Left ventricle myocardium inferior (tissue), 1 donor: Measurements from ENCODE around the gene L3MBTL4. TPM values are rescaled to one million over a fixed set of nuclear protein-coding genes. Genes with fewer than 3 reads are reported as not detected.

Experiments used
- DNase-seq: peaks from one replicate; pipeline ENCODE4 v3.0.0-alpha.2; 2020
- H3K27ac ChIP-seq: fragments of 200-600 bp; replicated peaks from 2 replicates; pipeline ENCODE4 v1.8.0; 2021
- H3K27me3 ChIP-seq: fragments of 200-600 bp; 2 replicates; pipeline ENCODE4 v1.8.0; 2021; ENCODE audit warnings: low read depth
- H3K36me3 ChIP-seq: fragments of 200-600 bp; 2 replicates; pipeline ENCODE4 v1.8.0; 2021
- H3K4me1 ChIP-seq: fragments of 200-600 bp; 2 replicates; pipeline ENCODE4 v1.8.0; 2021
- H3K4me3 ChIP-seq: fragments of 200-600 bp; 2 replicates; pipeline ENCODE4 v1.8.0; 2021; ENCODE audit warnings: mild to moderate bottlenecking, moderate library complexity
- H3K9me3 ChIP-seq: fragments of 200-600 bp; replicated peaks from 2 replicates; pipeline ENCODE4 v1.8.0; 2021
- CTCF ChIP-seq: fragments of 200-600 bp; IDR thresholded peaks from 2 replicates; pipeline ENCODE4 v1.8.0; 2021; ENCODE audit warnings: antibody characterized with exemption, mild to moderate bottlenecking, borderline replicate concordance
- intact Hi-C: fragments of 100-400 bp; cut with micrococcal nuclease; formaldehyde crosslinking; loops from one replicate; pipeline ENCODE4 v1.11.0; 2022
- total RNA-seq: library from RNA; stranded (reverse); fragmentation: NEBNext Ultra II Directional; extraction: Animal tissue kit (Norgen Biotek cat#: 25700); gene quantifications from one replicate; pipeline ENCODE4 v1.2.1, GENCODE V29; 2021
- donor health status: DM: no; HTN: yes; CAD: no; lungs with severe emphysema.

Gene L3MBTL4
- total RNA-seq, 1 donor from 2014 or later, result 3.5 TPM

GRCh38 chr18:5962362-5962761, 452.3 kb downstream of the L3MBTL4 start:
- H3K27ac ChIP-seq, result no peak overlapping the region
- intact Hi-C loops, result no loop called here
- no peak for DNase-seq
- no peaks in the 10 kb centered on the region for H3K36me3 ChIP-seq
- H3K4me3 ChIP-seq, result no peak overlapping the region
- H3K27me3 ChIP-seq, result no peaks in the 10 kb centered on the region
- no peak for TF ChIP-seq CTCF
- no peaks in the 10 kb centered on the region for H3K9me3 ChIP-seq
- peaks cover 6% of the 10 kb centered on the region for H3K4me1 ChIP-seq

GRCh38 chr18:5961828-5962150, 452.9 kb downstream of the L3MBTL4 start:
- no peak for TF ChIP-seq CTCF
- intact Hi-C loops, result no loop called here
- H3K9me3 ChIP-seq, result no peaks in the 10 kb centered on the region
- H3K4me3 ChIP-seq, result no peak overlapping the region
- no peaks in the 10 kb centered on the region for H3K36me3 ChIP-seq
- peaks cover 6% of the 10 kb centered on the region for H3K4me1 ChIP-seq
- H3K27ac ChIP-seq, result no peak overlapping the region
- no peak for DNase-seq
- no peaks in the 10 kb centered on the region for H3K27me3 ChIP-seq

- H3K9me3 ChIP-seq, result no peaks in the 10 kb centered on the region
- no peak for DNase-seq
- no peak overlapping the region for H3K27ac ChIP-seq
- intact Hi-C loops, result no loop called here
- peaks cover 6% of the 10 kb centered on the region for H3K4me1 ChIP-seq
- H3K36me3 ChIP-seq, result no peaks in the 10 kb centered on the region
- H3K4me3 ChIP-seq, result no peak overlapping the region
- H3K27me3 ChIP-seq, result no peaks in the 10 kb centered on the region
- TF ChIP-seq CTCF, result no peak
Measured at GRCh38 chr18:5961097-5961827, 453.4 kb downstream of the L3MBTL4 start.

- no peak overlapping the region for H3K4me3 ChIP-seq
- H3K4me1 ChIP-seq, result peaks cover 6% of the 10 kb centered on the region
- no peak overlapping the region for H3K27ac ChIP-seq
- TF ChIP-seq CTCF, result no peak
- DNase-seq, result no peak
- H3K9me3 ChIP-seq, result no peaks in the 10 kb centered on the region
- H3K36me3 ChIP-seq, result no peaks in the 10 kb centered on the region
- H3K27me3 ChIP-seq, result peaks cover under 1% of the 10 kb centered on the region
- intact Hi-C loops, result no loop called here
Measured at GRCh38 chr18:5958822-5959221, 455.9 kb downstream of the L3MBTL4 start.

- Histone ChIP-seq H3K36me3 (no peaks in the 10 kb centered on the region), H3K4me3 (no peak overlapping the region), H3K27ac (no peak overlapping the region), H3K9me3 (no peaks in the 10 kb centered on the region), H3K4me1 (no peaks in the 10 kb centered on the region), H3K27me3 (peaks cover 6% of the 10 kb centered on the region)
- TF ChIP-seq CTCF, result no peak
- DNase-seq, result no peak
- intact Hi-C loops, result no loop called here
Measured at GRCh38 chr18:5955861-5956260, 458.9 kb downstream of the L3MBTL4 start.
